Breast epithelium (tissue), 3 donors: ENCODE data around the gene NOL9.

Experiments
- POLR2A ChIP-seq: fragments of 450-650 bp; IDR thresholded peaks from one replicate; pipeline ENCODE4 v1.6.1; 2016; ENCODE audit warnings: antibody characterized with exemption, mild to moderate bottlenecking, moderate library complexity
- TF ChIP-seq, protein P1 (sequence below), 3 donors: fragments of 450-650 bp; IDR thresholded peaks; one replicate each; pipeline ENCODE4 v1.5.1; 2016 to 2017; ENCODE audit warnings: antibody characterized with exemption in 3 of 3, mild to moderate bottlenecking in 3 of 3, moderate library complexity in 3 of 3

DNA sequence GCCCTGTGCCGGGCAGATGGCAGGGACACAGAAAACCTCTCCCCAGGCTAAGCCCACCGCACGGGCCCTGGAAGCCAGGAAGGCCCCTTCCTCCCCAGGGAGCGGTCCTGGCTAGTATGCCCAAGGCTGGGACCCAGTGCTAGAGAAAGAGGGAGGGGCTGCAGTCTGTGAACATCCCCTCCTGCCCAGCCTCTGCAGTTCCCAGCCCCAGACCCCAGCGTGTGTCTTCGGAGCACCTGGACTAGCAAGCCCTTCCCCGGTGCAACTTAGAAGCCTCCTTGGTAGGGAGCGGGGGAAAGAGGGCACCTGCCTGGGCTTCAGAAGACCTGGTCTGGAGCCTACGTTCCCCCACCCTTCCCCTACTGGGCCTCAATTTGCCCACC lies 64.9 kb downstream of the NOL9 start:
- TF ChIP-seq, protein P1, sequence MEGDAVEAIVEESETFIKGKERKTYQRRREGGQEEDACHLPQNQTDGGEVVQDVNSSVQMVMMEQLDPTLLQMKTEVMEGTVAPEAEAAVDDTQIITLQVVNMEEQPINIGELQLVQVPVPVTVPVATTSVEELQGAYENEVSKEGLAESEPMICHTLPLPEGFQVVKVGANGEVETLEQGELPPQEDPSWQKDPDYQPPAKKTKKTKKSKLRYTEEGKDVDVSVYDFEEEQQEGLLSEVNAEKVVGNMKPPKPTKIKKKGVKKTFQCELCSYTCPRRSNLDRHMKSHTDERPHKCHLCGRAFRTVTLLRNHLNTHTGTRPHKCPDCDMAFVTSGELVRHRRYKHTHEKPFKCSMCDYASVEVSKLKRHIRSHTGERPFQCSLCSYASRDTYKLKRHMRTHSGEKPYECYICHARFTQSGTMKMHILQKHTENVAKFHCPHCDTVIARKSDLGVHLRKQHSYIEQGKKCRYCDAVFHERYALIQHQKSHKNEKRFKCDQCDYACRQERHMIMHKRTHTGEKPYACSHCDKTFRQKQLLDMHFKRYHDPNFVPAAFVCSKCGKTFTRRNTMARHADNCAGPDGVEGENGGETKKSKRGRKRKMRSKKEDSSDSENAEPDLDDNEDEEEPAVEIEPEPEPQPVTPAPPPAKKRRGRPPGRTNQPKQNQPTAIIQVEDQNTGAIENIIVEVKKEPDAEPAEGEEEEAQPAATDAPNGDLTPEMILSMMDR (IDR thresholded peaks at IDR 0.05): no peak
- TF ChIP-seq POLR2A: no peak
